Effector memory CD8-positive, alpha-beta T cell (primary cell): ENCODE measurements around the gene RAD51C.
"Not testable (repeated sequence)": the region's sequence is repeated elsewhere in the genome, so short reads cannot be mapped to it uniquely, and the experiment has no call there.

Experiments
- ATAC-seq: fragments of 150-1000 bp; cut with Tn5 transposase; replicated peaks from 2 replicates; pipeline ENCODE4 v1.10.0; 2021; ENCODE audit warnings: mild to moderate bottlenecking, moderate library complexity
- DNase-seq, 3 experiments: peaks; one replicate each; pipeline ENCODE4 v3.0.0; 2021
- H3K27ac Mint-ChIP-seq, 2 donors: one replicate each; pipeline ENCODE4 v1.8.0; 2022; ENCODE audit warnings: mild to moderate bottlenecking in 2 of 2, mixed read lengths in 2 of 2, moderate library complexity in 2 of 2
- H3K27me3 Mint-ChIP-seq, 2 donors: one replicate each; pipeline ENCODE4 v1.8.0; 2022; ENCODE audit warnings: mixed read lengths in 2 of 2
- H3K36me3 Mint-ChIP-seq: one replicate; pipeline ENCODE4 v1.8.0; 2022; ENCODE audit warnings: mild to moderate bottlenecking, moderate library complexity, mixed read lengths; ENCODE audit not compliant: insufficient read depth
- H3K4me1 Mint-ChIP-seq, 2 donors: one replicate each; pipeline ENCODE4 v1.8.0; 2022; ENCODE audit warnings: low read depth in 2 of 2, mixed read lengths in 2 of 2
- H3K4me3 Mint-ChIP-seq, 2 donors: one replicate each; pipeline ENCODE4 v1.8.0; 2022; ENCODE audit warnings: mild to moderate bottlenecking in 2 of 2, mixed read lengths in 2 of 2, moderate library complexity in 2 of 2
- H3K9me3 Mint-ChIP-seq, 2 donors: one replicate each; pipeline ENCODE4 v1.8.0; 2022; ENCODE audit warnings: mixed read lengths in 2 of 2

Gene RAD51C

DNA sequence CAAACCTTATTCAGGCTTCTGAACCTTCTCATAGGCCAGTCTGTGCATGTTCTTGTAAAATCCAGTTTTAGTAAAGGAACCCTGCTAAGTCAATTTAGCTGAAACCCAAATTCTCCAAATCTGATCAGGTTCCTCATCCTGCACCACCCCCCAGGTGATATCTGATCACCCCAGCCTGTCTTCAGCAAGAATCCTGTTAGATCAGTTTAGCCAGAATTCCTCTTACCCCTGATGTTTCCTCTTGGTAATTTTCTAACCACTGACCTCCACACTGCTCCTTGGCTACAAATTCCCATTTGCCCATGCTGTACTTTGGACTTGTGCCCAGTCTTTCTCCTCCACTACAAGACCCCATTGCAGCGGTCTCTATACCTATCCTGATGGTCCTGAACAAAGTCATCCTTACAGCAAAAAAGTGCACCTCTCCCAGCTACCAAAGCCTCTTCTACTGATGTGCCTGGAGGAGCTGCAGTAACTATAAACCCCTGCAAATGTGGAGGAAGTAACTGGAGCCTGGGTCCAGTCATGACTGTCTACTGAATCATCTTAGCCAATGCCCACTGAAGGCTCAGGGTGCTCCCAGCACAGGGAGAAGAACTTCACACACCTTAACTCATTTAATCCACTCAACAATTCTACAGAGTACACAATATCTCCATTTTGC, 24.3 kb upstream of the RAD51C start:
- Mint-ChIP-seq H3K36me3 (no peaks in the 10 kb centered on the region), H3K27me3 (peaks cover 37% of the 10 kb centered on the region in 2 donors), H3K4me1 (peaks cover 3 to 6% of the 10 kb centered on the region in 2 donors), H3K4me3 (no peak overlapping the region), H3K9me3 (no peaks in the 10 kb centered on the region), H3K27ac (no peak overlapping the region)
- DNase-seq: no peak
- no peak for ATAC-seq

DNA sequence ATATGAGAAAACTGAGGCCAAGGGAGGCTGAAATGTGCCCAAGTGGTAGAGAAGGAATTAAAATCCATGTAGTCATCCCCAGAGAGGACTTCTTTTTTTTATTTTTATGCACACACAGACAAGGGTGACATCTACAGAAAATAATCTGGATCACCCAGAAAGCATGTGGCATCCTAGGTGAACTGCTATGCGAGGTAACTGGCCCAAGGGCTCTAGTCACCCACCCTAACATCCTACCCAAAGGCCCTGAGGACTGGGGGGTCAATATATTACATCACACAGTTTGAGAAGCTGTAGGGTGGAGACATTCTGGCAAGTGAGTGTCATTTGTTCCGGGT, 23.8 kb upstream of the RAD51C start:
- Mint-ChIP-seq H3K27me3 (peaks cover 37% of the 10 kb centered on the region in 2 donors), H3K27ac (no peak overlapping the region), H3K4me3 (no peak overlapping the region), H3K4me1 (peaks cover 3 to 6% of the 10 kb centered on the region in 2 donors), H3K36me3 (no peaks in the 10 kb centered on the region), H3K9me3 (no peaks in the 10 kb centered on the region)
- no peak for DNase-seq
- no peak for ATAC-seq

DNA sequence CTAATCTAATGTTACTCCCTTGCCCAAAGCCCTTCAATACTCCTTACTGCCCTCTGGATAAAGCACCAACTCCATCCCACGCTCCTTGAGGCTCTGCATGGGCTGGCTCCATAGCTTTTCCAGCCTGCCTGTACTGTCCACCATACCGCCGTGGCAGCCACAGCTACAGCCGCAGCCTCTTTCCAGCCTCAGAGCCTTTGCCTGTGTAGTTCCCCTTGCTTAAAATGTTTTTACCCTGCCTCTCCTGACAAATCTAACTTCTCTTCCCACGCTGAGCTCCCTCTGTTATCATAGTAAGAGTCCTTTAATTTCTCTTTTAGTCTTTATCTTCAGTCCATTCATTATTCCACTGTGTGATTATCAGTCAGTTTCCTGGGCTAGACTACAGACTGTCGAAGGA, 22.5 kb upstream of the RAD51C start:
- H3K27me3 Mint-ChIP-seq: peaks cover 32 to 37% of the 10 kb centered on the region in 2 donors
- H3K9me3 Mint-ChIP-seq: no peaks in the 10 kb centered on the region
- no peaks in the 10 kb centered on the region for H3K36me3 Mint-ChIP-seq
- ATAC-seq (no peak), DNase-seq (no peak)
- no peak overlapping the region for H3K4me3 Mint-ChIP-seq
- peaks cover 3 to 6% of the 10 kb centered on the region in 2 donors for H3K4me1 Mint-ChIP-seq
- no peak overlapping the region for H3K27ac Mint-ChIP-seq

DNA sequence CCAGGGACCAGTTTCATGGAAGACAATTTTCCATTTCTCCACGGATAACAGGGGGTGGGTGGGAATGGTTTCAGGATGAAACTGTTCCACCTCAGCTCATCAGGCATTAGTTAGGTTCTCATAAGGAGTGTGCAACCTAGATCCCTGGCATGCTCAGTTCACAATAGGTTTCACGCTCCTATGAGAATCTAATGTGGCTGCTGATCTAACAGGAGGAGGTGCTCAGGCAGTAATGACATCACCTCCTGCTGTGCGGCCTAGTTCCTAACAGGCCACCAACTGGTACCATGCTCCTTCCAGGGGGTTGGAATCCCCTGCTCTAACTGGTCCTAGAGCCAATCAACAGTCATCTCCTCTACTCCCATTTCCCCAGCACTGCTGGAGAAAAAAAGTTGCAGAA, 20.4 kb upstream of the RAD51C start:
- no peaks in the 10 kb centered on the region for H3K9me3 Mint-ChIP-seq
- no peak for ATAC-seq
- no peaks in the 10 kb centered on the region for H3K36me3 Mint-ChIP-seq
- no peak overlapping the region for H3K27ac Mint-ChIP-seq
- H3K27me3 Mint-ChIP-seq: peaks cover 28 to 29% of the 10 kb centered on the region in 2 donors
- H3K4me1 Mint-ChIP-seq: peaks cover 0 to under 1% of the 10 kb centered on the region in 2 donors
- no peak overlapping the region for H3K4me3 Mint-ChIP-seq
- DNase-seq: no peak

DNA sequence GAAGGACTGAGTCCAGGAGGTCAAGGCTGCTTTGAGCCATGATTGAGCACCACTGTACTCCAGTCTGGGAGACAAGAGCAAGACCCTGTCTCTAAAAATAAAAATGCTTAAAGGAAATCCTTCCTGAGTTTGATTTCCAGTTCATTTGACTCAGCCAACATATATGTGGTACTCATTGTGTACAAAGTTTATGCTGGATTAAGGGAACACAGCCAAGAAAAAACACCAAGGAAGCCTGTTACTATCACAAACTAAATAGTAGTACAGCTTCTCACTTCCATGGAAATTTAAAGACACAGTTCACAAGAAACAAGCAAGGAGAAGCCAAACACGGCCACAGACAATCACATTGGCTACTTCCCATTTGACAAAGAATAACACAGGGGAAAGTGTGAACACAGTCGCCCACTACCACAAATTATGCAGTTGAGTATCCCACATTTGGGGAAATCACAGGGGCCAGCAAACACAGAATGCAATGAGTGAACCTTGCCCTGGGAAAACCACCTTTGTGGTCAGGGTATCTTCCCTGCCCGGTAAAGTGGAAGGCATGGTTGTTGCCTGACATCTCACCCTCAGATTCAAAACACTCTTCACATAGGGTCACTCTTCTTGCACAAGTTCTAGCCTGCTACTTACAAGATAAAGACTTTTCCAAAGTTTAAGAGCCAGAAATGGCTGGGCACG, 15.1 kb upstream of the RAD51C start:
- Mint-ChIP-seq H3K4me3 (no peak overlapping the region), H3K27me3 (peaks cover 5 to 16% of the 10 kb centered on the region in 2 donors), H3K4me1 (no peaks in the 10 kb centered on the region), H3K27ac (no peak overlapping the region), H3K36me3 (no peaks in the 10 kb centered on the region), H3K9me3 (no peaks in the 10 kb centered on the region)
- no peak for DNase-seq
- no peak for ATAC-seq

DNA sequence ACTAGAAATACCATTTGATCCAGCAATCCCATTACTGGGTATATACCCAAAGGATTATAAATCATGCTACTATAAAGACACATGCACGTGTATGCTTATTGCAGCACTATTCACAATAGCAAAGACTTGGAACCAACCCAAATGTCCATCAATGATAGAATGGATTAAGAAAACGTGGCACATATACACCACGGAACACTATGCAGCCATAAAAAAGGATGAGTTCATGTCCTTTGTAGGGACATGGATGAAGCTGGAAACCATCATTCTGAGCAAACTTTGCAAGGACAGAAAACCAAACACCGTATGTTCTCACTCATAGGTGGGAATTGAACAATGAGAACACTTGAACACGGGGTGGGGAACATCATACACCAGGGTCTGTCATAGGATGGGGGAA, 14.1 kb upstream of the RAD51C start:
- not testable (repeated sequence) for DNase-seq, H3K36me3 Mint-ChIP-seq, H3K4me3 Mint-ChIP-seq, ATAC-seq, H3K27ac Mint-ChIP-seq, H3K4me1 Mint-ChIP-seq, H3K9me3 Mint-ChIP-seq
- peaks cover 5 to 16% of the 10 kb centered on the region in 2 donors for H3K27me3 Mint-ChIP-seq

DNA sequence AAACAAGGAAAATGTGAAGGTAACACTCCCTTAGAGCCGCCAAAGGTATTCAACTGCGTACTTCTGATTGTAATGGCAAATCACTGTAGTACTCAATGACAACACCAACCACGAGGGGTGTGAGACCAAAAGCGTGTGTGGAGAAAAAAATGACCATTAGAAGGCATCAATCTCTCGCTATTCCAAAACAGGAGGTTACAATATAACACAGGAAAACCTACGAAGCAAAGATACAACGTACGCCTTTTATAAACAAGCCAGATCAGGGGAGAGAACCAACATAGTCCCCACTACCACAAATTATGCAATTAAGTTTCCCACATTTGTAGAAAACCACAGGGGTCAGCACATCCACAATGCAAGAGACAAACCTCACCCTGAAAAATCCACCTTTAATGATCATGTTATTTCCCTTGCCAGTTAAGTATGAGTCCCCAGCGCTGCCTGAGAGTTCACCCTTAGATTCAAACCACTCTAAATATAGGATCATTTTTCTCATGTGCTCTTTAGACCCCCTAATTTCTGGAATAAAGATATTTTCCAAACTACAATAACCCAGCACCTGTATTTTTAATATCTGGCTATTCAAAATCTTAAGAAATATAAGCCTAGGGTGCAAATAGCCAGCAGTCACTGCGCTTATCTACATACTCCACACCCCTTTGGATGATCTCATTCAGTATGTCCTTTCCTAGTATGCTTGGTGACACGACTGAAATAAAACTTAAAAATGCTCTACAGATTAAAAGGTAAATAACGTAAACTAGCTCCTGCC, 13.0 kb upstream of the RAD51C start:
- Mint-ChIP-seq H3K27me3 (peaks cover 5 to 16% of the 10 kb centered on the region in 2 donors), H3K27ac (no peak overlapping the region), H3K9me3 (no peaks in the 10 kb centered on the region), H3K36me3 (no peaks in the 10 kb centered on the region), H3K4me3 (no peak overlapping the region), H3K4me1 (no peaks in the 10 kb centered on the region)
- DNase-seq (no peak), ATAC-seq (no peak)

DNA sequence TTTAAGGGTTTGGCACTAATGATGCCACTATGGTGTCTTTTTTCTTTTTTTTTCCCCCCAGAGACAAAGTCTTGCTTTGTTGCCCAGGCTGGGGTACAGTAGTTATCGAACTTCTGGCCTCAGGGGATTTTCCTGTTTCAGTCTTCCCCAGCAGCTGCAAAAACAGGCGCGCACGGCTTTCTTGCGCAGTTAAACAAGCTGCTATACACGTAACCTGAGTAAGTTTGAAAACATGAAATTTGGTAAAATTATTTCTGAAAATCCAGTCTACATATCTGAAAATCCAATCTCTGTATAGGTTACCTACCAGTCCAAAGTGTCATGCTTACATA, 12.4 kb upstream of the RAD51C start:
- H3K4me3 Mint-ChIP-seq: no peak overlapping the region
- DNase-seq (no peak), ATAC-seq (no peak)
- peaks cover 4 to 16% of the 10 kb centered on the region in 2 donors for H3K27me3 Mint-ChIP-seq
- H3K9me3 Mint-ChIP-seq: no peaks in the 10 kb centered on the region
- no peak overlapping the region for H3K27ac Mint-ChIP-seq
- no peaks in the 10 kb centered on the region for H3K4me1 Mint-ChIP-seq
- H3K36me3 Mint-ChIP-seq: no peaks in the 10 kb centered on the region

DNA sequence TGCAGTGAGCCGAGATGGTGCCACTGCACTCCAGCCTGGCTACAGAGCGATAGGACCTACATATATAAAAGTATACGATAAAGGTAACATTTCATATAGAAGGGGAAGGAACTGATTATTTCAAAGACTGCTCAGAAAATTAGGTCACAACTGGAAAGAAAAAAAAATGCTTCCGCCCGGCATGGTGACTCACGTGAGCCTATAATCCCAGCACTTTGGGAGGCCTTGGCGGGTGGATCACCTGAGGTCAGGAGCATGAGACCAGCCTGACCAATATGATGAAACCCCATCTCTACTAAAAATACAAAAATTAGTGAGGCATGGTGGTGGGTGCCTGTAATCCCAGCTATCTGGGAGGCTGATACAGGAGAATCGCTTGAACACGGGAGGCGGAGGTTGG, 8.4 kb upstream of the RAD51C start:
- H3K4me3 Mint-ChIP-seq: no peak overlapping the region
- ATAC-seq: no peak
- no peak overlapping the region for H3K27ac Mint-ChIP-seq
- no peak for DNase-seq
- H3K4me1 Mint-ChIP-seq: no peaks in the 10 kb centered on the region
- no peaks in the 10 kb centered on the region for H3K36me3 Mint-ChIP-seq
- no peaks in the 10 kb centered on the region for H3K9me3 Mint-ChIP-seq
- no peaks in the 10 kb centered on the region for H3K27me3 Mint-ChIP-seq

DNA sequence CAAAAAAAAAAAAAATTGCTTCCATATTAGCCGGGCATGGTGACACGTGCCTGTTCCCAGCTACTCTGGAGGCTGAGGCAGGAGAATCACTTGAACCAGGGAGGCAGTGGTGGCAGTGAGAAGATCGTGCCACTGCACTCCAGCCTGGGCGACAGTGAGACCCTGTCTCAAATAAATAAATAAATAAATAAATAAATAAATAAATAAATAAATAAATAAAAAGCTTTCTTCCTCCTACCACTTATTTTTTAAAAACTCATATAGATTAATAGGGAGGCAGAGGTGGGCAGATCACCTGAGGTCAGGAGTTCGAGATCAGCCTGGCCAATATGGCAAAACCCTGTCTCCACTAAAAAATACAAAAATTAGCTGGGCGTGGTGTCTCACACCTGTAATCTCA, 7.9 kb upstream of the RAD51C start:
- not testable (repeated sequence) for H3K4me3 Mint-ChIP-seq, H3K4me1 Mint-ChIP-seq, H3K9me3 Mint-ChIP-seq, ATAC-seq, H3K27ac Mint-ChIP-seq, H3K36me3 Mint-ChIP-seq, H3K27me3 Mint-ChIP-seq, DNase-seq

DNA sequence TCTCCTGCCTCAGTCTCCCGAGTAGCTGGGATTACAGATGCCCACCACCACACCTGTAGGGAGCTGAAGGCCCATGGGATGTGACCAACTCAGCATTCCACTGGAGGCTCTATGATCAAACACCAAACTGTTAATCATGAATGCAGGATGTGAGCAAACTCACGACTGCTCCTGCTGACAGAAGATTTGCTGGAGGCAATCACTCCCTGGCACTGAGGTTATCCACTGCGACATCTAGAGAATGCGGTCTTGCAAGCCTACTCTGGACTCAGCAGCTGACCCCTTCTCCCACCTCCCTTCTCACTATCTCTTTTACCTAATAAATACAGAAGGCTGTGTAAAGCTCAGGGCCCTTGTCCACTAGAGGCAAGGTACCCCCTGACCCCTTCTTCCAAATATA, 5.4 kb upstream of the RAD51C start:
- H3K27me3 Mint-ChIP-seq: no peaks in the 10 kb centered on the region
- H3K4me1 Mint-ChIP-seq: no peaks in the 10 kb centered on the region
- H3K27ac Mint-ChIP-seq: no peak overlapping the region
- DNase-seq (no peak), ATAC-seq (no peak)
- H3K9me3 Mint-ChIP-seq: no peaks in the 10 kb centered on the region
- no peaks in the 10 kb centered on the region for H3K36me3 Mint-ChIP-seq
- H3K4me3 Mint-ChIP-seq: no peak overlapping the region

DNA sequence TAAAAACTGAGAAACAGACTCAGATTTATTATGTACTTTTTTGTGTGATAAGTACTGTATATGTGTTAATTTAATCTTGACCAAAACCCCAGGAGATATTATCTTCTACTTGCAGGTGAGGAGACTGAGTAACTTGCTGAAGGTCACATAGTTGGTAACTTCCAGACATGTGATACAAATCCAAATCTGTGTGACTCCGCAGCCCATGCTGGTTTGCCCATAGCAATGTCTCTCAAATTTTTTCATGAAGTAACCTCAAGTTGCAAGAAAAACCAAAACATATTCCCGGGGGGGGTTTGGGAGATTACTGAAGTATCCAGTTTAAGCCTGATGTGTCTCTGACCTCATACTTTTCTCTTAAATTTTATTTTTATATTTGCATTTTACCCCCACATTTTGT, 3.9 kb upstream of the RAD51C start:
- Mint-ChIP-seq H3K9me3 (no peaks in the 10 kb centered on the region), H3K36me3 (peaks cover 9% of the 10 kb centered on the region), H3K27me3 (no peaks in the 10 kb centered on the region), H3K27ac (no peak overlapping the region), H3K4me1 (peaks cover 13 to 15% of the 10 kb centered on the region in 2 donors), H3K4me3 (no peak overlapping the region)
- ATAC-seq (no peak), DNase-seq (no peak)

DNA sequence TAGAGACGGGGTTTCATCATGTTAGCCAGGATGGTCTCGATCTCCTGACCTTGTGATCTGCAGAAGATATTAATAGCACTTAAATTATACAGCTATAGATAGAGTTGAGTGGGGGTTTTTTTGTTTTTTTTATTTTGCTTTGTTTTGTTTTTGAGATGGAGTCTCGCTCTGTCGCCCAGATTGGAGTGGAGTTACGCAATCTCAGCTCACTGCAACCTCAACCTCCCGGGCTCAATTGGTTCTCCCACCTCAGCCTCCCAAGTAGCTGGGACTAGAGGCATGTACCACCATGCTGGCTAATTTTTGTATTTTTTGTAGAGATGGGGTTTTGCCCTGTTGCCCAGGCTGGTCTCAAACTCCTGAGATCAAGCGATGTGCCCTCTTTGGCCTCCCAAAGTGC, 2.4 kb upstream of the RAD51C start:
- not testable (repeated sequence) for H3K36me3 Mint-ChIP-seq, H3K27me3 Mint-ChIP-seq, DNase-seq, ATAC-seq, H3K9me3 Mint-ChIP-seq, H3K27ac Mint-ChIP-seq, H3K4me3 Mint-ChIP-seq
- H3K4me1 Mint-ChIP-seq: peaks cover 17 to 22% of the 10 kb centered on the region in 2 donors

DNA sequence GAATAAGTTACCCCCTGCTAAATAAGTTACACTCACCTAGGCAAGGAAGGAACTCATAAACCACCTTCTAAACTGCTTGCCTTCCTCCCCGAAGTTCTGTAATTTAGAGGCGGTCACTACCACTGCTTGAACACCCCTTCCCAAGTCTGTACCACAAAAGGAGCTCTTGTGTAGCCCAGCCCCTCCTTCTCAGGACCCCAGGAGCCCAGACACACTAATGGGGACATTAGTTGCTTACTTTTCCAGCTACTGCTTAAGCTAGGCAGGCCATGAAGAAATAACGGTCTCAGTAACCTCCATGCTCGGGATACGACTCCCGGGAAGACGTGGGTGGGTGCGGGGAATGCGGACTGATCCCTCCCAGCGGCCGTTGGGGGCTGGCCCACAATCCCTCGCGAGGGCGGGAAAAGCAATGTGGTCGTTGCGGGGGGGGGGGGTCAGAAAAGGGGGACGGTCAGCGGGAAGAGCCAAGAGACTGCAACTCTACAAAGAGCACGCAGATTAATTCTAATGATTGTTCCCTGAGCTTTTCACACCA, 632 bp upstream of the RAD51C start, which contains the start of gene TEX14:
Gene TEX14, minus strand, starts transcription at position 345 of the 538 bp plus-strand sequence. CDS start 40,044 bp downstream, outside the sequence.
- Mint-ChIP-seq H3K4me3 (peak within 1 kb of the TSS; percentile 93 to 97), H3K9me3 (no peaks in the 10 kb centered on the region), H3K4me1 (peaks cover 17 to 22% of the 10 kb centered on the region in 2 donors), H3K27ac (peak within 1 kb of the TSS; percentile 92 to 93), H3K36me3 (peaks cover 20% of the 10 kb centered on the region), H3K27me3 (no peaks in the 10 kb centered on the region)
- DNase-seq (no peak), ATAC-seq (no peak)
